Endometrial microvascular endothelial cells (primary cell): ENCODE measurements around the gene TBXAS1. TPM values are rescaled to one million over a fixed set of nuclear protein-coding genes. Genes with fewer than 3 reads are reported as not detected.

Experiments used
- in situ Hi-C: cut with HindIII; loops from 2 replicates; pipeline ENCODE4 v1.10.0; 2017; ENCODE audit warnings: low sequenced_read_pairs, low pct_unique_long_range_greater_than_20kb; ENCODE audit errors: inconsistent ontology term
- total RNA-seq: library from RNA; depleted of rRNA; stranded (reverse); fragments of >200 nt; gene quantifications from one replicate; pipeline ENCODE4 v1.2.3, GENCODE V29; 2015; ENCODE audit errors: inconsistent ontology term

Gene TBXAS1
- total RNA-seq, 1 donor from 2014 or later: 6.3 TPM

DNA sequence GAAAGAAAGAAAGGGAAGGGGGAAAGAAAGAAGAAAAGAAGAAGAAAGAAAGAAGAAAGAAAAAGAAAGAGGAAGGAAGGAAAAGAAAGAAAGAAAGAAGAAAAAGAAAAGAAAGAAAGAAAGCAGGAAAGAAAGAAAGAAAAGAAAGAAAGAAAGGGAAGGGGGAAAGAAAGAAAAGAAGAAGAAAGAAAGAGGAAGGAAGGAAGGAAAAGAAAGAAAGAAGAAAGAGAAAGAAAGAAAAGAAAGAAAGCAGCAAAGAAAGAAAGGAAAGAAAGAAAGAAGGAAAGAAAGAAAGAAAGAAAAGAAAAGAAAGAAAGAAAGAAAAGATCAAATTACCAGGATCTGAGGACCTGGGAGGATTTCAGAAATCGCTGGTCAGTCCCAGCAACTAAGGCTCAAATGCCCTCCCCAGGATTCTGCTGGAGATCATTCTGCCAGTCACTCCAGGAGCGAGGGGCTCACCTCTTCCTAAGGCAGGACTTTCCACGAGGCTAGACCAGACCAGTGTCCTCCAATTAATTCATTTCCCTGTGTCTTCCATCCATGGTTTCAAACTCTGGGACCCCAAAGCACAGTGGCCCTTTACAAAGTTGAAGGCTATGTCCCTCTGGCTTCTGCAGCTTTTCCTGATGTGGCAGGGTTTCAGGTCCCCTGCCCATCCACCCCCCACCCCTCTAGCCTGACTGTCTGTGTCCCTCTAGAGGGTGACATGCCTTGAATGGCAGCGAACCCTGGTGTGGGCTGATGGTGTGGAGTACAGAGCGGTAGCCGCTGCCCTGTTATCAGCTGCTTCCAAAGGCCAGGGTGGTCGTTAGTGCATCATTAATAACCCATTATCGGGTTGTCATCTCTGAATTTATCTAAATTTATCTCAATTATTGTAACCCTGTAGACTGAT is 155.8 kb downstream of the TBXAS1 start:
- in situ Hi-C loops: no loop called here

GRCh38 chr7:139985811-139986210 is 156.7 kb downstream of the TBXAS1 start:
- in situ Hi-C loops: no loop called here

GRCh38 chr7:139987691-139988516 is 158.8 kb downstream of the TBXAS1 start:
- in situ Hi-C loops: no loop called here

- in situ Hi-C loops: no loop called here
Observed at GRCh38 chr7:139989366-139990141, 160.5 kb downstream of the TBXAS1 start.

- in situ Hi-C loops: no loop called here
Observed at GRCh38 chr7:139990142-139990535, 161.1 kb downstream of the TBXAS1 start.

GRCh38 chr7:139990571-139991268 is 161.7 kb downstream of the TBXAS1 start:
- in situ Hi-C loops: no loop called here

- in situ Hi-C loops: no loop called here
Observed at GRCh38 chr7:139991269-139991666, 162.2 kb downstream of the TBXAS1 start.

- in situ Hi-C loops: no loop called here
Observed at GRCh38 chr7:139991911-139992310, 162.8 kb downstream of the TBXAS1 start.

DNA sequence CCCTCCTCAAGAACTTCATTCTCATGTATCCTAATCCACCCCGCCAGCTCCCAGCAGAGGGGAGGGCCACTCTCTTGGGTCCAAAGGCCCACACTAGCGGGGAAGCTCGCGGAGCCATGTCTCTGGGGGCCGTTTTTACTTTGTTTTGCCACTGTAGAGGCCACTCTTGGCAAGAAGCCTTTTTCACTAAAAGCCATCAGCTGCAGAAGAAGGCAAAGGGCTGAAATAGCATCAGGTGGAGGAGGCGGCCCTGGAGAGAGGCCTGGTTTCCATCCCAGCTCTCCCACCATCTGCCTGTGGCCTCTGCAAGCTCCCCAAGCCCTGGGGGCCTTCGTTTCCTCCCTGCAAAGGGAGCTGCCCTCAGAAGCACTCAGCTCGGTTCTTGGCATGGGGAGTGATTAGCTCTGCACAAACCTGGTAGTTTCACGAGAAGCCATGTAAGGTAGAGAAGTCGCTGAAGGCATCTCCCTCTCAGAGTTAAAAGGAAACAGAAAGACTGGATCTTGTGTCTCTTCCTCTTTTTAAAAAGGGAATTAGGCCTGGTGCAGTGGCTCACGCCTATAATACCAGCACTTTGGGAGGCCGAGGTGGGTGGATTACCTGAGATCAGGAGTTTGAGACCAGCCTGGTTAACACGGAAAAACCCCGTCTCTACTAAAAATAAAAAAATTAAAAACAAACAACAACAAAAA is 163.4 kb downstream of the TBXAS1 start:
- in situ Hi-C loops: no loop called here

- in situ Hi-C loops: no loop called here
Observed at GRCh38 chr7:139993169-139993568, 164.1 kb downstream of the TBXAS1 start.

DNA sequence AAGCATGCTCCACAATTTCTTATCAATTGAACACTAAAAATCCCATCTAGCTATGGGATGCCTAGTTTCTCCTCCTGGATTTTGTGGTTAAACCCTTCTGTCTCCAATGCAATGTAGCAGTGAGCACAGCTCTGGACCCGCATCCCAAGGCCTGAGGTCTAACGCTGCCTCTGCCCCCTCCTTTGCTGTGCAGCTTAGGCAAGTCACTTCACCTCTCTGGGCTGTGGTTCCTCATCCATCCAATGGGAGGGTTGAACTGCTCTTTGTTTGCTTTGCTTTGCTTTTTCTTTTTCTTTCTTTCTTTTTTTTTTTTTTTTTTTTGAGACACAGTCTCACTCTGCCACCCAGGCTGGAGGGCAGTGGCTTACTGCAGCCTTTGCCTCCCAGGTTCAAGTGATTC is 164.5 kb downstream of the TBXAS1 start:
- in situ Hi-C loops: no loop called here

DNA sequence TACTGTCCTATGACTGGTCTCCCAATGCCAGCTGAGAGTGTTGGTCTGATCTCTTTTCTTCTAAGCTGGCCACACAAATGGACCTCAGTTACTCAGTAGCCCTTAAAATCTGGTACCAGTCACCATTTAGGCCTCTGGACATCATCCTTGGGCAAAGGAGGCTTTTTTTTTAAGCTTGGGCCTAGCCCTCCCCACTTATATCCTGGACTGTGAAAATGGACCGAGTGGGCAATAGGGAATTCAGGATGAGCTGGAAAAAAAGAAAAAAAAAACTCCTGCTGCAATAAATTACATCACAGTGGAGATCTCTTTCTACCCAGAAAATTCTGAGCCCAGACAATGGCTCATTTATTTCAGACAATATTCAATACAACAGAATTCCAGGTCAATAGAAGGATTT is 165.3 kb downstream of the TBXAS1 start:
- in situ Hi-C loops: no loop called here

DNA sequence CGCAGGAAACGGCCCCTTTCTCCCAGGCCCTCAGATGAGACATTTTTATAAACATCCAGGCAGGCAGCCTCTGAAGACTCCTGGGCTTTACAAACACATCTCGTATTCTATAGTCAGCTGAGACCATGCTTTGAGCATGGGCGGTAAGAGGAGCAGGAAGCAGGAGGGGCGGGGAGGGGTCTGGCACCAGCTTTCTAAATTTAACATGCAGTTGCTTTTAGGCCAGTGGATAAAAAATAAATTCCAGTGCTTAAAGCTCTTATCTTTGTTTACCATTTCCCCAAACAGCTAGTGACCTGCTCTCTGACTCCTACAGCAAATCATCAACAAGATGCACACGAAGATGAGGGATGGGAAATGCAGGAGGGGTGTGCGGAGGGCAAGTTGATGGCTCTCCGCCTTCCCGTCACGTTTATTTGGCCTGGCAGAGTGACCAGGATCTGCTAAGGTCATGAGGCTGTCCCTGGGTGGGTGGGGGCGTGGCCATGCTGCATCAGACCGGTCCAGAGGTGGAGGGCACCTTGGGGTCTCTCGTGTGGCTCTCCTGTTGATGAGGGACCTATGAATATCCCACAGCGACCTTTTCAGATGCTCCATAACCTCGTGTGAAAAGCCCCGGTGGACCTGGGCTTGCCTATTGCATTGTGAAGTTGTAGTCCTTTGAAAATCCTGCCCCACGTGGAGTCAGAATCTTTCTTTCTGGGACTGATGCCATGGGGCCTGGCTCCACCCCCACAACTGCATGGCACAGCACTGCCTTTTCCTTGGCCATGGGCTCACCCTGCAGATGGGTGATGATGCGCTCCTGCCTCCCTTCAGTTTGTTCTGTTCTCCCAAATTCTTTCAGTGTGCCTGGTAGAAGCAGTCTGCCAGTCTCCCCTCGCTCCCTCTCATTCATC is 166.2 kb downstream of the TBXAS1 start:
- in situ Hi-C loops: no loop called here

GRCh38 chr7:139998572-139998971 is 169.5 kb downstream of the TBXAS1 start:
- in situ Hi-C loops: no loop called here

GRCh38 chr7:139999516-139999915 is 170.5 kb downstream of the TBXAS1 start:
- in situ Hi-C loops: no loop called here

DNA sequence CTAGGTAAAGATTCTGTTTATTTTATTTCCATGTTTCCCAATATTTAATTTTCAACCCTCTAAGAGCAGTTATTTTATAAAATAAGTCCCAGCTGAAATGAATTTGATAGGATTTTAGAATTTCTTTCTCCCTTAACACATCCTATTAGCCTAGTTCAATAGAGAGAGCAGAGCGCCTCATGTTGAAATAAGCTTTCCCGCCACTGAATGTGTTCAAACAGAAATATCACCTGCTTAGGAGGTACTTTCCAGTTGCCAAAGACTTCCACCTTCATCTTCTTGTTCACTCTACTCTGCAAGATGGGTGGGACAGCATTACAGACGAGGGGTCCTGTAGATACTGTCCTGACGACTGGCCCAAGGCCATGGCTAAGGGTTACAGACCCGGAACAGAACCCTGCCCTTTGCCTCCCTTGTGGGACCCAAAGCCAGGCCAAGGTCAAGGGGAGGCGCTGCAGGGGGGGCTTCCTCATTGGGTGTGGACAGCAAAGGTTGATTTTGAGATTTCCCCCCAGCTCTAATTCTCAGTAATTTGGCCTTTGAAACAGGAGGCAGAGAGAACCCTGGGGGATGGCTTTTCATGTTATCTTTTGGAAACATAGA is 171.7 kb downstream of the TBXAS1 start:
- in situ Hi-C loops: no loop called here

GRCh38 chr7:140003913-140004382 is 174.9 kb downstream of the TBXAS1 start:
- in situ Hi-C loops: no loop called here
